Epithelial cell of proximal tubule (primary cell): ENCODE data around the gene FBXW4. TPM values are rescaled to one million over a fixed set of nuclear protein-coding genes. Genes with fewer than 3 reads are reported as not detected.
A peak's percentile ranks its signal among the peaks of the same experiment; 100 is the strongest.

ENCODE experiments used
- DNase-seq: peaks from one replicate; pipeline ENCODE4 v3.0.0-alpha.2; 2011; ENCODE audit warnings: low read depth
- H3K4me3 ChIP-seq: 2 replicates; pipeline ENCODE4 v1.5.1; 2011; ENCODE audit warnings: low read depth, mild to moderate bottlenecking, low read length
- total RNA-seq: library from RNA; depleted of rRNA; stranded (reverse); fragments of >200 nt; gene quantifications from 2 replicates; pipeline ENCODE4 v1.2.3, GENCODE V29; 2015
- TF ChIP-seq, protein P1 (sequence below): conservative IDR thresholded peaks from 2 replicates; pipeline ENCODE4 v1.5.1; 2012; ENCODE audit warnings: low read depth, mild to moderate bottlenecking, low read length

FBXW4 gene
- total RNA-seq, 1 donor from 2014 or later, result 15.3 TPM

DNA sequence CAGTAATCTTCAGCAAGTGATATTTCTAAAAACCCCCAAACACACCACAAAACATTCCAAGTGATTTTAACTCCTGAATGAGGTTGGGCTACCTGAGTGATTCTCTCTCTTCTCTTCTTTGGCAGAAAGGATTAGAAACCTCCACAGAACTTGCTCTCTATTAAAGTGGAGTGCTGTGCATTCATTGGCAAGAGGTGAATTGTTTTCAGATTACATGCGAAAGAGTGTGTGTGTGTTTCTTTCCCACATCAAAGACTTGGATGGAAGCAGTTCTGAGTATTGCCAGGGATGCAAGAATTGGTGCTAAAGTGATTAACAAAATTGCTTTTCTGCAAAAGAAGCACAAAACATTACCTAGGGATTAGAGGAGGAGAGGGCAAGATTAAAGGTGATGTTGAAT lies 13.1 kb upstream of the FBXW4 start:
- no peak for DNase-seq
- TF ChIP-seq, protein P1, sequence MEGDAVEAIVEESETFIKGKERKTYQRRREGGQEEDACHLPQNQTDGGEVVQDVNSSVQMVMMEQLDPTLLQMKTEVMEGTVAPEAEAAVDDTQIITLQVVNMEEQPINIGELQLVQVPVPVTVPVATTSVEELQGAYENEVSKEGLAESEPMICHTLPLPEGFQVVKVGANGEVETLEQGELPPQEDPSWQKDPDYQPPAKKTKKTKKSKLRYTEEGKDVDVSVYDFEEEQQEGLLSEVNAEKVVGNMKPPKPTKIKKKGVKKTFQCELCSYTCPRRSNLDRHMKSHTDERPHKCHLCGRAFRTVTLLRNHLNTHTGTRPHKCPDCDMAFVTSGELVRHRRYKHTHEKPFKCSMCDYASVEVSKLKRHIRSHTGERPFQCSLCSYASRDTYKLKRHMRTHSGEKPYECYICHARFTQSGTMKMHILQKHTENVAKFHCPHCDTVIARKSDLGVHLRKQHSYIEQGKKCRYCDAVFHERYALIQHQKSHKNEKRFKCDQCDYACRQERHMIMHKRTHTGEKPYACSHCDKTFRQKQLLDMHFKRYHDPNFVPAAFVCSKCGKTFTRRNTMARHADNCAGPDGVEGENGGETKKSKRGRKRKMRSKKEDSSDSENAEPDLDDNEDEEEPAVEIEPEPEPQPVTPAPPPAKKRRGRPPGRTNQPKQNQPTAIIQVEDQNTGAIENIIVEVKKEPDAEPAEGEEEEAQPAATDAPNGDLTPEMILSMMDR, result no peak
- no peak overlapping the region for H3K4me3 ChIP-seq

DNA sequence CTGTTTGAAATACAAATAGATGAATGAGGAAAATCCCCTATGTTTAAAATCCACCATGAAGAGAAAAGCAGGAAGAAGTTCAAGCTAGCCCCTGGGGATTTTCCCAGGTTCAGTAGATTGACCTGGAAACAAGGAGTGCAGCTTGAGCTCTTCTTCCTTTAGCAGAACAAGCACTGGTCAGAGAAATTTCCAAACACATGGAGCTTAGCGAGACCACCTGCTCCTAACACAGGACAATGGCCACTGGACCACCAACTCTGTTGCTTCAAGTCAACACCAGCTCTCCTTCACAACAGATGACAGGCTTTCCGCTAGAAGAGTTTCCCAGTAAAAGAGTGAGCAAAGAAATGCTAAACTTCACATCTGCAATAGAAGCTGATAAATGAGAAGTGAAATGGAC lies 9.4 kb upstream of the FBXW4 start:
- DNase-seq, result no peak
- H3K4me3 ChIP-seq, result no peak overlapping the region
- TF ChIP-seq, protein P1, result no peak

DNA sequence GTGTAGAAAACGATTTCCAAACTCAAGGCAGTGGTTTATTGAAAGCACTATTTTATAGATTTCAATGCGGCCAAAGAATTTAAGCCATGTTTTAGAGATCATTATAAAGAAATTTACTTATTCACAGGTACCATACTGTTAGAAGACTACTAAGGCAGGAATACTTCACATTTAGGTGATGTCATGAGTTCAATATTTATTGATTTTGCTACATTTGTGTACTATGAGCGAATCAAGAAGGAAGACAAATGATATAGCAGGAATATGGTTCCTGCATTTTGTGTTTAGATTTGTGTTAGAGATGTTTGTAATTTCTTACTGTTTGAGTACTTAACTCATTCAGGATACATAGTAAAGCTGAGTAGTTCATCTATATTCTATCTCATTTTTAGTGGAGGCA lies 1.7 kb upstream of the FBXW4 start:
- TF ChIP-seq, protein P1, result no peak
- DNase-seq, result no peak
- no peak overlapping the region for H3K4me3 ChIP-seq

DNA sequence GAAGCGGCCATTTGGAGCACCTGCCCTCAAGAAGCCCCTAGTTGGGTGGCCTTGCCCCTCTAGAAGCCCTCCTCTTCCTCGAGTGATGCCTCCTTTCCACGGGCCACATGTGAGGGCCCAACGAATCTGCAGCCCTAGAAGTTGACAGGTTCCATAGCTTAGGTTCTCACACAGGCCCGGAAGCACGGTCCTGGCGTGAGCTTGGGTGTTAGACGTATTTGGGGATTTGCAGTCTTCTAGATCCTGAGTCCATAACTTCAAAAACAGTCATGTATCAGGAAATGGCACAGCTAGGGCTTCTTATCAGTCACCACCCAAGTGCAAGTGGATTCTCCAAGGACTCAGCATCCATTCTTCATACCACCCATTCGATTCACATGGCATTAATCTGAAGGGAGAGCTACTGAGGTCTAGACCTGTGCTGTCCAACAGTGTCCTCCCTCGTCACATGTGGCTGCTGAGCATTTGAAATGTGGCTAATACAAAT lies 477 bp upstream of the FBXW4 start:
- TF ChIP-seq, protein P1, result no peak
- H3K4me3 ChIP-seq, result peak overlapping the region; percentile 77
- DNase-seq, result no peak

DNA sequence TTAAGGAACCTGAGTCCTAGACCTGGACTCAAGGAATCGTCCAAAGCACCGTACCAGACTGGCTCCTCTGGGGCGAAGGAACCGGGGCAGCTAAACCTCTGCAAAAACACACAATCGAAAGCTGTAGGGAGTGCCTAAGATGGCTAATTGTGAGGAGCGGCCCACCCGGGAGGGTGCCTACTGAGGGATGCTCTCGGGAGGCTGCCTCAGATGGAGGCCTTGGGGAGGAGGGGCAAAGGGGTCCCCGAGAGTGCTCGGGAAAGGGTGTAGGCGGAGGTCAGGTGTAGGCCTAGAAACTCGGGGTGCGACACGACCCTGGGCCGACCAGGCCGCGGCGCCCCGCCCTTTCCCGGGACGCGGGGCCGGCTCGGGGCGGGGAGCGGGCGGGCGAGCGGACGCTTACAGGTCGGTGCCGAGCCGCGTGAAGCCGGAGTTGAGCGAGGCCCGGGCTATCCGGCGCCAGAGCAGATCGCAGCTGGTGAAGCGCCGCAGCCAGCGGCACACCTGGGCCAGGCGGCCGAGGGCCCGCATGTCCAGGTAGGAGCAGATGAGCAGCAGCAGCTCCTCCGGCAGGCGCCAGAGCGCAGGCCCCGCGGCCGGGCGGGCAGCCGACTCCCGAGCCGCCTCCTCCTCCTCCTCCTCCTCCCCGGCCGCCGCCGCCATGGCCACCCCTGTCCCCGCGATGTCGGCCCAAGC lies 844 bp downstream of the FBXW4 start:
- no peak for DNase-seq
- H3K4me3 ChIP-seq, result peak overlapping the region; percentile 77
- TF ChIP-seq, protein P1, result no peak

DNA sequence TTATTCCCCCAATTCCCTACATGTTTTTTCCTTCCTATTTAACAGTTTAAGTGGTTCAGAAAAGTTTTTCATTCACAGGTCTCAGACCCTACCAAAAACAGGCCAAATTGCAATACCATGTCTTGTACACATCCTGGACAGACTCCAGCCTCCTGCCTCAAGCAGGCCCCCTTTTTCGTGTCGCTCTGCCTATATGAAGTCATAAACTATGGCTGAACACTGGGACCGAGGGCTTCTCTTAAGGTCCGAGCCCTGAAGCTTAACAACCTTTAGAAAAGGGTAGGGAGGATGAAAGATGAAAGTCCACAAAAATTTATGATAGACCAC lies 1.4 kb downstream of the FBXW4 start:
- TF ChIP-seq, protein P1, result no peak
- H3K4me3 ChIP-seq, result peak overlapping the region; percentile 77
- DNase-seq, result no peak

DNA sequence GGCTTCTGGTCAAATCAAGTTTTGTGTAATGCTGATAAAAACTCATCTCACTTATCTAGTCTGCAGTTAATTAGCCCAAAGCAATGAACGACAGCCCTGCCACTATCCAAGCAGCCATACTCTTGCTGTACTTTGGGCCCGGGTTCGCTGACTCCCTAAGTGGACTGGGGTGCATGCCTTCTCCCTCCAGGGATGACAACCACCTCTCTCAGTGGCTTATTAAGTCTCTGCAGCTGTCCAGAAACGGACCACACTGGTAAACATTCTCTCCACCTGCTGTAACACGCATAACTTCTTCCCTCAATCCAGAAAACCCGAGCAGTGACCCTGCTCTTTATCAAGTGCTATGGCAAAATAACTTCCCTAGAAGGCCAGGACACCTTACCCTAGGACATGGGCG lies 3.9 kb downstream of the FBXW4 start:
- TF ChIP-seq, protein P1, result no peak
- no peak for DNase-seq
- no peak overlapping the region for H3K4me3 ChIP-seq
